Endothelial cell of umbilical vein (primary cell): ENCODE data around the gene NDC80.

Source experiments
- EZH2 ChIP-seq: IDR thresholded peaks from 2 replicates; pipeline ENCODE4 v1.6.1; 2012; ENCODE audit warnings: borderline replicate concordance, low read depth, mild to moderate bottlenecking, moderate library complexity, low read length, inconsistent platforms; ENCODE audit not compliant: severe bottlenecking
- FOS ChIP-seq: IDR thresholded peaks from 2 replicates; pipeline ENCODE4 v1.6.1; 2011; ENCODE audit warnings: mild to moderate bottlenecking, low read length, moderate library complexity, borderline replicate concordance; ENCODE audit not compliant: insufficient read depth
- GATA2 ChIP-seq: IDR thresholded peaks from 2 replicates; pipeline ENCODE4 v1.7.0; 2011; ENCODE audit warnings: low read depth, mild to moderate bottlenecking, moderate library complexity, mixed read lengths, low read length; ENCODE audit not compliant: insufficient read length, insufficient read depth
- MYC ChIP-seq: IDR thresholded peaks from one replicate; pipeline ENCODE4 v1.6.1; 2011; ENCODE audit warnings: mild to moderate bottlenecking, low read depth, low read length
- POLR2A ChIP-seq: IDR thresholded peaks from 2 replicates; pipeline ENCODE4 v1.6.1; 2012; ENCODE audit warnings: low read depth, mild to moderate bottlenecking, control low read depth, low read length
- POLR2AphosphoS5 ChIP-seq: IDR thresholded peaks from 2 replicates; pipeline ENCODE4 v1.6.1; 2012; ENCODE audit warnings: low read depth, mild to moderate bottlenecking, control low read depth, low read length, moderate library complexity; ENCODE audit not compliant: insufficient read depth
- TF ChIP-seq, protein P1 (sequence below), 2 donors: IDR thresholded peaks; 1 replicate in 1 of 2; 2 replicates in 1 of 2; pipeline ENCODE4 v1.5.1; 2011; ENCODE audit warnings: low read length in 2 of 2, mild to moderate bottlenecking in 2 of 2, moderate library complexity in 2 of 2, control low read depth in 1 of 2, inconsistent platforms in 1 of 2, low read depth in 1 of 2; ENCODE audit not compliant: insufficient read depth in 1 of 2; ENCODE audit errors: extremely low read depth in 1 of 2

- TF ChIP-seq, protein P1, sequence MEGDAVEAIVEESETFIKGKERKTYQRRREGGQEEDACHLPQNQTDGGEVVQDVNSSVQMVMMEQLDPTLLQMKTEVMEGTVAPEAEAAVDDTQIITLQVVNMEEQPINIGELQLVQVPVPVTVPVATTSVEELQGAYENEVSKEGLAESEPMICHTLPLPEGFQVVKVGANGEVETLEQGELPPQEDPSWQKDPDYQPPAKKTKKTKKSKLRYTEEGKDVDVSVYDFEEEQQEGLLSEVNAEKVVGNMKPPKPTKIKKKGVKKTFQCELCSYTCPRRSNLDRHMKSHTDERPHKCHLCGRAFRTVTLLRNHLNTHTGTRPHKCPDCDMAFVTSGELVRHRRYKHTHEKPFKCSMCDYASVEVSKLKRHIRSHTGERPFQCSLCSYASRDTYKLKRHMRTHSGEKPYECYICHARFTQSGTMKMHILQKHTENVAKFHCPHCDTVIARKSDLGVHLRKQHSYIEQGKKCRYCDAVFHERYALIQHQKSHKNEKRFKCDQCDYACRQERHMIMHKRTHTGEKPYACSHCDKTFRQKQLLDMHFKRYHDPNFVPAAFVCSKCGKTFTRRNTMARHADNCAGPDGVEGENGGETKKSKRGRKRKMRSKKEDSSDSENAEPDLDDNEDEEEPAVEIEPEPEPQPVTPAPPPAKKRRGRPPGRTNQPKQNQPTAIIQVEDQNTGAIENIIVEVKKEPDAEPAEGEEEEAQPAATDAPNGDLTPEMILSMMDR (IDR thresholded peaks at IDR 0.05; ENCODE audit: extremely low read depth in 1 of 2, insufficient read depth in 1 of 2, low read depth in 1 of 2, low read length in 2 of 2) = no peak
- TF ChIP-seq EZH2 (no peak), POLR2A (no peak), POLR2AphosphoS5 (no peak), FOS (no peak), MYC (no peak), GATA2 (no peak)
These were observed 46.7 kb downstream of the NDC80 start for GRCh38 chr18:2618009-2618408.
